Endothelial cell of umbilical vein (primary cell): ENCODE data around the gene AMPD1. TPM values are rescaled to one million over a fixed set of nuclear protein-coding genes. Genes with fewer than 3 reads are reported as not detected.

Experiments used
- BruUV-seq: library from RNA; stranded (reverse); fragments of 400-500 nt; replicated peaks from 2 replicates; lab custom pipeline; 2021; lab: Mats Ljungman, UMichigan
- CTCF ChIA-PET: fragments of 300-600, 350-600 bp; sonication (Branson Sonifier 250); formaldehyde crosslinking; loops from one replicate; lab custom pipeline; 2021; ENCODE audit warnings: antibody characterized with exemption, inconsistent platforms; lab: Charles Lee
- POLR2A ChIA-PET: fragments of 300-600, 350-600 bp; sonication (Branson Sonifier 250); formaldehyde crosslinking; loops from one replicate; lab custom pipeline; 2021; ENCODE audit warnings: antibody characterized with exemption, inconsistent platforms; lab: Charles Lee
- DNase-seq: peaks from one replicate; pipeline ENCODE4 v3.0.0-alpha.2; 2011; ENCODE audit warnings: low read depth, low spot score
- FAIRE-seq: peaks from 2 replicates; lab custom pipeline; 2011; peaks lifted over from hg19 to GRCh38; lab: Jason Lieb, UNC
- H2AFZ ChIP-seq: 2 replicates; pipeline ENCODE4 v1.6.0; 2012; ENCODE audit warnings: low read depth, low read length, control low read depth, inconsistent platforms
- H3K27ac ChIP-seq: 2 replicates; pipeline ENCODE4 v1.5.1; 2011; ENCODE audit warnings: low read depth, mild to moderate bottlenecking, control low read depth, low read length, moderate library complexity; ENCODE audit not compliant: insufficient read depth
- H3K27me3 ChIP-seq, 2 experiments: 2 replicates each; pipeline versions ENCODE4 v1.6.0 to v1.6.1; 2011; ENCODE audit warnings: low read length in 2 of 2, mixed read lengths in 1 of 2; ENCODE audit not compliant: control insufficient read depth in 2 of 2, insufficient read depth in 2 of 2
- H3K36me3 ChIP-seq, 2 experiments: 2 replicates in 1 of 2; 3 replicates in 1 of 2; pipeline ENCODE4 v1.5.1; 2011; ENCODE audit warnings: low read length in 2 of 2, mild to moderate bottlenecking in 1 of 2, moderate library complexity in 1 of 2; ENCODE audit not compliant: control insufficient read depth in 2 of 2, insufficient read depth in 2 of 2; ENCODE audit errors: extremely low read depth in 1 of 2
- H3K4me1 ChIP-seq: 3 replicates; pipeline ENCODE4 v1.5.1; 2011; ENCODE audit warnings: mild to moderate bottlenecking, low read length; ENCODE audit not compliant: control insufficient read depth, insufficient read depth; ENCODE audit errors: extremely low read depth
- H3K4me2 ChIP-seq: 2 replicates; pipeline ENCODE4 v1.6.1; 2011; ENCODE audit warnings: low read length, control low read depth, mixed read lengths; ENCODE audit not compliant: insufficient read depth
- H3K4me3 ChIP-seq, 3 experiments: fragments of 200-600 bp in 1 of 3; sonication (generic), shearing (Covaris generic) in 1 of 3; replicated peaks in 1 of 3; 2 replicates each; pipeline ENCODE4 v1.5.1; 2011 to 2016; ENCODE audit warnings: control low read depth in 3 of 3, low read length in 3 of 3, mild to moderate bottlenecking in 2 of 3, inconsistent platforms in 1 of 3, low read depth in 1 of 3, moderate library complexity in 1 of 3; ENCODE audit not compliant: insufficient read depth in 1 of 3
- H3K79me2 ChIP-seq: 2 replicates; pipeline ENCODE4 v1.6.0; 2012; ENCODE audit warnings: low read length, inconsistent platforms; ENCODE audit not compliant: control insufficient read depth, insufficient read depth
- H3K9ac ChIP-seq: replicated peaks from 2 replicates; pipeline ENCODE3; 2011; ENCODE audit warnings: low read length, control low read depth; ENCODE audit not compliant: insufficient read depth; ENCODE audit errors: extremely low read depth
- H3K9me1 ChIP-seq: replicated peaks from 3 replicates; pipeline ENCODE4 v1.6.0; 2011; ENCODE audit warnings: mild to moderate bottlenecking, low read length; ENCODE audit not compliant: control insufficient read depth, insufficient read depth; ENCODE audit errors: extremely low read depth
- H3K9me3 ChIP-seq: replicated peaks from 2 replicates; pipeline ENCODE4 v1.5.1; 2012; ENCODE audit warnings: low read length, inconsistent platforms; ENCODE audit not compliant: control insufficient read depth, insufficient read depth
- H4K20me1 ChIP-seq: replicated peaks from 2 replicates; pipeline ENCODE3; 2011; ENCODE audit warnings: mild to moderate bottlenecking, low read length; ENCODE audit not compliant: control insufficient read depth, insufficient read depth; ENCODE audit errors: extremely low read depth
- EZH2 ChIP-seq: IDR thresholded peaks from 2 replicates; pipeline ENCODE4 v1.6.1; 2012; ENCODE audit warnings: borderline replicate concordance, low read depth, mild to moderate bottlenecking, moderate library complexity, low read length, inconsistent platforms; ENCODE audit not compliant: severe bottlenecking
- FOS ChIP-seq: IDR thresholded peaks from 2 replicates; pipeline ENCODE4 v1.6.1; 2011; ENCODE audit warnings: mild to moderate bottlenecking, low read length, moderate library complexity, borderline replicate concordance; ENCODE audit not compliant: insufficient read depth
- GATA2 ChIP-seq: IDR thresholded peaks from 2 replicates; pipeline ENCODE4 v1.7.0; 2011; ENCODE audit warnings: low read depth, mild to moderate bottlenecking, moderate library complexity, mixed read lengths, low read length; ENCODE audit not compliant: insufficient read length, insufficient read depth
- JUN ChIP-seq: IDR thresholded peaks from 2 replicates; pipeline ENCODE4 v1.6.1; 2011; ENCODE audit warnings: borderline replicate concordance, low read depth; ENCODE audit not compliant: insufficient read length, insufficient read depth
- MYC ChIP-seq: IDR thresholded peaks from one replicate; pipeline ENCODE4 v1.6.1; 2011; ENCODE audit warnings: mild to moderate bottlenecking, low read depth, low read length
- POLR2A ChIP-seq: IDR thresholded peaks from 2 replicates; pipeline ENCODE4 v1.6.1; 2012; ENCODE audit warnings: low read depth, mild to moderate bottlenecking, control low read depth, low read length
- POLR2AphosphoS5 ChIP-seq: IDR thresholded peaks from 2 replicates; pipeline ENCODE4 v1.6.1; 2012; ENCODE audit warnings: low read depth, mild to moderate bottlenecking, control low read depth, low read length, moderate library complexity; ENCODE audit not compliant: insufficient read depth
- dilution Hi-C: fragments of 300-500 bp; cut with MboI; formaldehyde crosslinking; loops from one replicate; pipeline ENCODE4 v1.15.0; 2019; ENCODE audit warnings: low sequenced_read_pairs; ENCODE audit not compliant: extremely low pct_ligation_motif_present
- intact Hi-C: fragments of 100-400 bp; cut with micrococcal nuclease; formaldehyde crosslinking; loops from one replicate; pipeline ENCODE4 v1.10.0; 2022
- polyA plus RNA-seq, 4 experiments: library from polyadenylated mRNA; depleted of rRNA in 3 of 4; stranded (reverse) in 3 of 4; unstranded in 1 of 4; fragments of >200 nt; gene quantifications; 2 replicates each; pipeline versions ENCODE4 v1.2.1 to v1.2.3, GENCODE V29; 2011 to 2012; ENCODE audit warnings: missing spikeins in 1 of 4
- total RNA-seq: library from RNA; stranded (reverse); gene quantifications from 2 replicates; pipeline ENCODE4 v1.2.3, GENCODE V29; 2021
- TF ChIP-seq, protein P1 (sequence below): IDR thresholded peaks from 2 replicates; pipeline ENCODE4 v1.6.1; 2011; ENCODE audit not compliant: insufficient read depth, insufficient read length
- TF ChIP-seq, protein P2 (sequence below), 2 donors: IDR thresholded peaks; 1 replicate in 1 of 2; 2 replicates in 1 of 2; pipeline ENCODE4 v1.5.1; 2011; ENCODE audit warnings: low read length in 2 of 2, mild to moderate bottlenecking in 2 of 2, moderate library complexity in 2 of 2, control low read depth in 1 of 2, inconsistent platforms in 1 of 2, low read depth in 1 of 2; ENCODE audit not compliant: insufficient read depth in 1 of 2; ENCODE audit errors: extremely low read depth in 1 of 2

Gene AMPD1
- total and polyA plus RNA-seq, 2 donors (not counting 3 experiments of a cell fraction or from before 2014, with no cell fraction given), result not detected

DNA sequence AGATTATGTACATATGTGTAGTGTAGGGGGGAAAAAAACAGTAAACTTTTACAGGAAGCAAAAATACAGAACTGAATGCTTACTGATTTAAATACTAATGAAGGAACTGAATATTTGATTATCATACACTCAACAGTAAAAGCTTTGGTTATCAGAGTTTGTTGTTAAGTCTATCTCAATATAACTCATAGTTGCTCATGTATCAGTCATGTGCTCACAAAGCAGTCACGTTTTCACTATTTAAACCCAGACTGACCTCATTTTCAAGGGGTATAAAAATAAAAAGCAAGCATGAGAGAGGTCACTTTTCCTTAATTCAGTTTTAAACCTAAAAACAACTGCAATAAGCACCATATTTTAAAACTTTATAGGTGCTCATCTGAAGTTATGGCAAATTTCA, 28.1 kb upstream of the AMPD1 start:
- no peak overlapping the region for H3K4me3 ChIP-seq
- DNase-seq (no peak), FAIRE-seq (no peak)
- no peak overlapping the region for H3K9ac ChIP-seq
- TF ChIP-seq POLR2AphosphoS5 (no peak), POLR2A (no peak), EZH2 (no peak), JUN (no peak), MYC (no peak), FOS (no peak), GATA2 (no peak)
- TF ChIP-seq, protein P1, sequence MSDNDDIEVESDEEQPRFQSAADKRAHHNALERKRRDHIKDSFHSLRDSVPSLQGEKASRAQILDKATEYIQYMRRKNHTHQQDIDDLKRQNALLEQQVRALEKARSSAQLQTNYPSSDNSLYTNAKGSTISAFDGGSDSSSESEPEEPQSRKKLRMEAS, result no peak
- TF ChIP-seq, protein P2, sequence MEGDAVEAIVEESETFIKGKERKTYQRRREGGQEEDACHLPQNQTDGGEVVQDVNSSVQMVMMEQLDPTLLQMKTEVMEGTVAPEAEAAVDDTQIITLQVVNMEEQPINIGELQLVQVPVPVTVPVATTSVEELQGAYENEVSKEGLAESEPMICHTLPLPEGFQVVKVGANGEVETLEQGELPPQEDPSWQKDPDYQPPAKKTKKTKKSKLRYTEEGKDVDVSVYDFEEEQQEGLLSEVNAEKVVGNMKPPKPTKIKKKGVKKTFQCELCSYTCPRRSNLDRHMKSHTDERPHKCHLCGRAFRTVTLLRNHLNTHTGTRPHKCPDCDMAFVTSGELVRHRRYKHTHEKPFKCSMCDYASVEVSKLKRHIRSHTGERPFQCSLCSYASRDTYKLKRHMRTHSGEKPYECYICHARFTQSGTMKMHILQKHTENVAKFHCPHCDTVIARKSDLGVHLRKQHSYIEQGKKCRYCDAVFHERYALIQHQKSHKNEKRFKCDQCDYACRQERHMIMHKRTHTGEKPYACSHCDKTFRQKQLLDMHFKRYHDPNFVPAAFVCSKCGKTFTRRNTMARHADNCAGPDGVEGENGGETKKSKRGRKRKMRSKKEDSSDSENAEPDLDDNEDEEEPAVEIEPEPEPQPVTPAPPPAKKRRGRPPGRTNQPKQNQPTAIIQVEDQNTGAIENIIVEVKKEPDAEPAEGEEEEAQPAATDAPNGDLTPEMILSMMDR (IDR thresholded peaks at IDR 0.05; ENCODE audit: extremely low read depth in 1 of 2, insufficient read depth in 1 of 2, low read depth in 1 of 2, low read length in 2 of 2), result no peak
- H3K9me1 ChIP-seq, result no peaks in the 10 kb centered on the region
- H2AFZ ChIP-seq, result no peak overlapping the region
- peaks cover 39 to 40% of the 10 kb centered on the region in 2 experiments for H3K36me3 ChIP-seq
- H4K20me1 ChIP-seq, result peaks cover 3% of the 10 kb centered on the region
- H3K27me3 ChIP-seq, result no peaks in the 10 kb centered on the region
- dilution Hi-C loops, result no loop called here
- intact Hi-C loops, result no loop called here
- no TSS peak for BruUV-seq
- peaks cover 6% of the 10 kb centered on the region for H3K79me2 ChIP-seq
- H3K9me3 ChIP-seq, result no peaks in the 10 kb centered on the region
- H3K4me2 ChIP-seq, result no peak overlapping the region
- POLR2A ChIA-PET, result no interaction called here
- H3K27ac ChIP-seq, result no peak overlapping the region
- CTCF ChIA-PET, result no interaction called here
- no peaks in the 10 kb centered on the region for H3K4me1 ChIP-seq
